IMR-90 (cell line): ENCODE data around the gene CEP104. TPM values are rescaled to one million over a fixed set of nuclear protein-coding genes. Genes with fewer than 3 reads are reported as not detected.

Source experiments
- ATAC-seq: fragments of 200-7000 bp; cut with Tn5 transposase; 2 replicates; pipeline ENCODE4 v1.9.1; 2020; ENCODE audit warnings: low read depth, mild to moderate bottlenecking, moderate library complexity
- BruUV-seq: library from RNA; stranded (reverse); fragments of 400-500 nt; replicated peaks from 2 replicates; lab custom pipeline; 2021; lab: Mats Ljungman, UMichigan
- CTCF ChIA-PET: fragments of 300-600 bp; formaldehyde crosslinking; extraction: SDS; loops from one replicate; lab custom pipeline; 2021; ENCODE audit warnings: antibody characterized with exemption; lab: Yijun Ruan, JAX
- POLR2A ChIA-PET: fragments of 300-600 bp; sonication (Branson Sonifier 250); formaldehyde crosslinking; loops from one replicate; lab custom pipeline; 2022; ENCODE audit warnings: antibody characterized with exemption; ENCODE audit not compliant: unreplicated experiment; lab: Charles Lee
- DNase-seq: peaks from one replicate; pipeline ENCODE4 v3.0.0; 2013
- H2AFZ ChIP-seq: replicated peaks from 2 replicates; pipeline ENCODE3; 2013; ENCODE audit warnings: low read length, mild to moderate bottlenecking; ENCODE audit not compliant: poor library complexity
- H2AK5ac ChIP-seq: 2 replicates; pipeline ENCODE4 v1.6.1; 2013; ENCODE audit warnings: low read depth, low read length, inconsistent platforms
- H2AK9ac ChIP-seq: replicated peaks from 2 replicates; pipeline ENCODE3; 2013; ENCODE audit warnings: mild to moderate bottlenecking, low read depth, low read length, moderate library complexity; ENCODE audit not compliant: poor library complexity
- H2BK120ac ChIP-seq: 2 replicates; pipeline ENCODE4 v1.6.1; 2013; ENCODE audit warnings: low read depth, low read length, inconsistent platforms
- H2BK15ac ChIP-seq: 3 replicates; pipeline ENCODE4 v1.6.1; 2013; ENCODE audit warnings: low read depth, low read length, inconsistent platforms
- H2BK20ac ChIP-seq: 2 replicates; pipeline ENCODE4 v1.6.1; 2013; ENCODE audit warnings: low read depth, mild to moderate bottlenecking, inconsistent platforms, low read length, moderate library complexity
- H2BK5ac ChIP-seq: 2 replicates; pipeline ENCODE4 v1.6.1; 2013; ENCODE audit warnings: mild to moderate bottlenecking, low read depth, low read length, inconsistent platforms; ENCODE audit not compliant: poor library complexity, severe bottlenecking
- H3K14ac ChIP-seq: replicated peaks from 2 replicates; pipeline ENCODE4 v1.6.1; 2013; ENCODE audit warnings: low read depth, low read length, inconsistent platforms
- H3K18ac ChIP-seq: 2 replicates; pipeline ENCODE4 v1.6.1; 2013; ENCODE audit warnings: low read depth, low read length, control low read depth
- H3K23ac ChIP-seq: 2 replicates; pipeline ENCODE4 v1.6.1; 2013; ENCODE audit warnings: low read depth, low read length, inconsistent platforms
- H3K27ac ChIP-seq: 2 replicates; pipeline ENCODE4 v1.5.1; 2013; ENCODE audit warnings: mild to moderate bottlenecking, control low read depth, low read length; ENCODE audit not compliant: insufficient read depth
- H3K27me3 ChIP-seq: 2 replicates; pipeline ENCODE4 v1.6.1; 2013; ENCODE audit warnings: low read length; ENCODE audit not compliant: control insufficient read depth, insufficient read depth
- H3K36me3 ChIP-seq: 2 replicates; pipeline ENCODE4 v1.6.1; 2013; ENCODE audit warnings: low read length, mixed read lengths; ENCODE audit not compliant: control insufficient read depth, insufficient read depth
- H3K4ac ChIP-seq: 2 replicates; pipeline ENCODE4 v1.6.1; 2013; ENCODE audit warnings: low read depth, low read length, inconsistent platforms
- H3K4me1 ChIP-seq: 2 replicates; pipeline ENCODE4 v1.6.1; 2013; ENCODE audit warnings: low read length, mixed read lengths; ENCODE audit not compliant: control insufficient read depth, insufficient read depth
- H3K4me2 ChIP-seq: 2 replicates; pipeline ENCODE4 v1.6.1; 2013; ENCODE audit warnings: low read depth, mild to moderate bottlenecking, control low read depth, low read length, moderate library complexity
- H3K4me3 ChIP-seq: 2 replicates; pipeline ENCODE4 v1.5.1; 2013; ENCODE audit warnings: low read depth, mild to moderate bottlenecking, control low read depth, low read length, moderate library complexity; ENCODE audit not compliant: insufficient read depth
- H3K56ac ChIP-seq: 2 replicates; pipeline ENCODE4 v1.6.1; 2013; ENCODE audit warnings: low read length, inconsistent platforms; ENCODE audit not compliant: insufficient read depth; ENCODE audit errors: extremely low read depth
- H3K79me1 ChIP-seq, 2 experiments: 2 replicates each; pipeline ENCODE4 v1.6.1; 2013; ENCODE audit warnings: low read length in 2 of 2, inconsistent platforms in 1 of 2, low read depth in 1 of 2
- H3K9ac ChIP-seq: 2 replicates; pipeline ENCODE4 v1.6.1; 2013; ENCODE audit warnings: low read depth, low read length, control low read depth
- H3K9me1 ChIP-seq: 2 replicates; pipeline ENCODE4 v1.6.1; 2013; ENCODE audit warnings: low read length, inconsistent platforms; ENCODE audit not compliant: insufficient read depth
- H3K9me3 ChIP-seq: 2 replicates; pipeline ENCODE4 v1.6.1; 2013; ENCODE audit warnings: low read length; ENCODE audit not compliant: control insufficient read depth, insufficient read depth
- H4K20me1 ChIP-seq: 2 replicates; pipeline ENCODE4 v1.6.1; 2013; ENCODE audit warnings: low read length, inconsistent platforms; ENCODE audit not compliant: insufficient read depth
- H4K5ac ChIP-seq: 2 replicates; pipeline ENCODE4 v1.6.1; 2013; ENCODE audit warnings: mild to moderate bottlenecking, low read depth, low read length, control low read depth
- H4K8ac ChIP-seq, 2 experiments: 2 replicates each; pipeline ENCODE4 v1.6.1; 2013; ENCODE audit warnings: low read depth in 2 of 2, low read length in 2 of 2, control low read depth in 1 of 2, inconsistent platforms in 1 of 2
- H4K91ac ChIP-seq: 2 replicates; pipeline ENCODE4 v1.6.1; 2013; ENCODE audit warnings: low read depth, low read length, inconsistent platforms; ENCODE audit not compliant: insufficient read depth
- BHLHE40 ChIP-seq: fragments of 150-350 bp; IDR thresholded peaks from 2 replicates; pipeline ENCODE4 v1.6.1; 2016; ENCODE audit warnings: mild to moderate bottlenecking, low read depth, low read length
- CEBPB ChIP-seq: IDR thresholded peaks from 2 replicates; pipeline ENCODE4 v1.6.1; 2012; ENCODE audit warnings: low read depth, low read length, improper control_type of control experiment
- CHD1 ChIP-seq: IDR thresholded peaks from 2 replicates; pipeline ENCODE4 v1.6.1; 2012; ENCODE audit warnings: low read depth, low read length, improper control_type of control experiment
- CTCF ChIP-seq: conservative IDR thresholded peaks from 2 replicates; pipeline ENCODE4 v1.5.1; 2012; ENCODE audit warnings: mild to moderate bottlenecking, low read depth, low read length, improper control_type of control experiment
- ELK1 ChIP-seq: fragments of 150-350 bp; IDR thresholded peaks from 2 replicates; pipeline ENCODE4 v1.6.1; 2016; ENCODE audit warnings: low read depth, mild to moderate bottlenecking, low read length, moderate library complexity, borderline replicate concordance
- FOS ChIP-seq: fragments of 150-350 bp; IDR thresholded peaks from 2 replicates; pipeline ENCODE4 v1.6.1; 2016; ENCODE audit warnings: low read depth, low read length
- MAFK ChIP-seq: IDR thresholded peaks from 2 replicates; pipeline ENCODE4 v1.6.1; 2012; ENCODE audit warnings: low read depth, low read length, improper control_type of control experiment
- MAZ ChIP-seq: IDR thresholded peaks from 2 replicates; pipeline ENCODE4 v1.6.1; 2012; ENCODE audit warnings: low read depth, mild to moderate bottlenecking, low read length, improper control_type of control experiment, moderate library complexity, borderline replicate concordance
- MXI1 ChIP-seq: IDR thresholded peaks from 2 replicates; pipeline ENCODE4 v1.6.1; 2012; ENCODE audit warnings: low read depth, mild to moderate bottlenecking, low read length, moderate library complexity, borderline replicate concordance
- NFE2L2 ChIP-seq: fragments of 150-350 bp; IDR thresholded peaks from 2 replicates; pipeline ENCODE4 v1.6.1; 2016; ENCODE audit warnings: low read depth, mild to moderate bottlenecking, low read length
- POLR2A ChIP-seq: IDR thresholded peaks from 2 replicates; pipeline ENCODE4 v1.6.1; 2012; ENCODE audit warnings: mild to moderate bottlenecking, low read depth, low read length
- RAD21 ChIP-seq: IDR thresholded peaks from 2 replicates; pipeline ENCODE4 v1.6.1; 2012; ENCODE audit warnings: low read length, improper control_type of control experiment
- RCOR1 ChIP-seq: IDR thresholded peaks from 2 replicates; pipeline ENCODE4 v1.6.1; 2012; ENCODE audit warnings: mild to moderate bottlenecking, low read length, improper control_type of control experiment; ENCODE audit not compliant: insufficient replicate concordance
- RFX5 ChIP-seq: IDR thresholded peaks from 2 replicates; pipeline ENCODE4 v1.8.0; 2012; ENCODE audit warnings: low read depth, mild to moderate bottlenecking, low read length, moderate library complexity
- SMC3 ChIP-seq: fragments of 150-350 bp; IDR thresholded peaks from 2 replicates; pipeline ENCODE4 v1.6.1; 2016; ENCODE audit warnings: low read depth, mild to moderate bottlenecking, antibody characterized with exemption, low read length, moderate library complexity
- USF2 ChIP-seq: fragments of 150-350 bp; IDR thresholded peaks from 2 replicates; pipeline ENCODE4 v1.6.1; 2017; ENCODE audit warnings: mild to moderate bottlenecking, antibody characterized with exemption, low read length, low read depth
- WGBS, 2 experiments: methylation state at CpG; one replicate each; pipeline versions ENCODE4 v1.1.5 to v1.1.7; 2013; ENCODE audit warnings: missing lambda C conversion rate in 2 of 2; ENCODE audit not compliant: insufficient read length in 1 of 2; ENCODE audit errors: extremely low coverage in 2 of 2; 5-methylcytosine and 5-hydroxymethylcytosine counted together
- dilution Hi-C: fragments of 300-500 bp; cut with HindIII; formaldehyde crosslinking; loops from one replicate; pipeline ENCODE4 v1.14.3; 2018; ENCODE audit warnings: low sequenced_read_pairs; ENCODE audit not compliant: unreplicated experiment
- in situ Hi-C: fragments of 300-500 bp; cut with MboI; formaldehyde crosslinking; loops from 3 replicates; pipeline ENCODE4 v1.14.3; 2019; ENCODE audit warnings: low sequenced_read_pairs, inconsistent platforms, mixed read lengths
- intact Hi-C: fragments of 100-400 bp; cut with micrococcal nuclease; formaldehyde crosslinking; loops from 2 replicates; pipeline ENCODE4 v1.10.0; 2022
- polyA plus RNA-seq, 3 experiments: library from polyadenylated mRNA; depleted of rRNA; stranded (reverse); fragments of >200 nt; gene quantifications; 2 replicates each; pipeline ENCODE4 v1.2.3, GENCODE V29; 2012; ENCODE audit warnings: low replicate concordance in 1 of 3
- total RNA-seq: library from RNA; depleted of rRNA; stranded (reverse); fragments of >200 nt; gene quantifications from 2 replicates; pipeline ENCODE4 v1.2.3, GENCODE V29; 2012

Gene CEP104
- total and polyA plus RNA-seq, 2 of the 4 experiments (the other 2 are of a cell fraction): 14.3 to 17.5 TPM

- no peaks in the 10 kb centered on the region for H3K27me3 ChIP-seq
- H3K27ac ChIP-seq: no peak overlapping the region
- TF ChIP-seq RCOR1 (no peak), MAFK (no peak), MXI1 (no peak), CTCF (no peak), ELK1 (no peak), RAD21 (no peak), USF2 (no peak), MAZ (no peak), SMC3 (no peak), CHD1 (no peak), CEBPB (no peak), BHLHE40 (no peak), FOS (no peak), NFE2L2 (no peak), POLR2A (no peak), RFX5 (no peak)
- no peak overlapping the region for H2BK20ac ChIP-seq
- ChIA-PET POLR2A (no interaction called here), CTCF (no interaction called here)
- peaks cover 2% of the 10 kb centered on the region; the same call in 1 of the 2 replicates for H3K4me1 ChIP-seq
- H4K20me1 ChIP-seq: peaks cover 3% of the 10 kb centered on the region; the same call in 1 of the 2 replicates
- H3K4me3 ChIP-seq: no peak overlapping the region
- no peak overlapping the region for H3K4ac ChIP-seq
- H2AFZ ChIP-seq: no peak overlapping the region
- H3K14ac ChIP-seq: no peak overlapping the region
- dilution Hi-C loops (no loop called here), intact Hi-C loops (no loop called here), in situ Hi-C loops (no loop called here)
- H2AK5ac ChIP-seq: no peak overlapping the region
- peaks cover 2% of the 10 kb centered on the region; the same call in 1 of the 2 replicates for H3K9me1 ChIP-seq
- H3K9me3 ChIP-seq: no peaks in the 10 kb centered on the region
- H3K56ac ChIP-seq: no peak overlapping the region
- no peak overlapping the region for H2BK15ac ChIP-seq
- H3K18ac ChIP-seq: no peak overlapping the region
- no TSS peak for BruUV-seq
- H3K36me3 ChIP-seq: peaks cover 21% of the 10 kb centered on the region
- ATAC-seq (no peak), DNase-seq (no peak)
- H3K9ac ChIP-seq: no peak overlapping the region
- H3K23ac ChIP-seq: no peak overlapping the region
- H2BK5ac ChIP-seq: no peak overlapping the region
- no peak overlapping the region for H2BK120ac ChIP-seq
- H3K4me2 ChIP-seq: no peak overlapping the region
- no peak overlapping the region for H4K91ac ChIP-seq
- H3K79me1 ChIP-seq: peaks cover 19 to 21% of the 10 kb centered on the region in 2 experiments
- H4K8ac ChIP-seq: no peak overlapping the region
- WGBS, 2 experiments: 87% methylated on average over 8 of the region's 12 CpGs; no CpG with 5 or more reads in 1 of the 2 experiments
- H4K5ac ChIP-seq: no peak overlapping the region
- H2AK9ac ChIP-seq: no peak overlapping the region
Measured at GRCh38 chr1:3852091-3852490, 4.9 kb downstream of the CEP104 start.
